Activated B cell treated with CpG ODN at 0.5 μM for 24 hours (primary cell): ENCODE data around the gene PAPSS2. TPM values are rescaled to one million over a fixed set of nuclear protein-coding genes. Genes with fewer than 3 reads are reported as not detected.

Source experiments
- ATAC-seq: fragments of 200-7000 bp; cut with Tn5 transposase; one replicate; pipeline ENCODE4 v1.10.0; 2021; ENCODE audit warnings: low read depth, mild to moderate bottlenecking, moderate library complexity
- CTCF ChIA-PET: fragments of 350-600 bp; sonication (Branson Sonifier 250); formaldehyde crosslinking; loops from one replicate; lab custom pipeline; 2021; ENCODE audit warnings: antibody characterized with exemption; lab: Charles Lee
- POLR2A ChIA-PET: fragments of 350-600 bp; sonication (Branson Sonifier 250); formaldehyde crosslinking; loops from one replicate; lab custom pipeline; 2021; ENCODE audit warnings: antibody characterized with exemption; lab: Charles Lee
- DNase-seq: peaks from one replicate; pipeline ENCODE4 v3.0.0; 2022
- H3K27ac Mint-ChIP-seq: one replicate; pipeline ENCODE4 v1.8.0; 2020; ENCODE audit warnings: mixed read lengths
- H3K27me3 Mint-ChIP-seq: one replicate; pipeline ENCODE4 v1.8.0; 2021; ENCODE audit warnings: mixed read lengths
- H3K36me3 Mint-ChIP-seq: one replicate; pipeline ENCODE4 v1.8.0; 2021; ENCODE audit warnings: low read depth, mixed read lengths
- H3K4me1 Mint-ChIP-seq: one replicate; pipeline ENCODE4 v1.8.0; 2021; ENCODE audit warnings: mixed read lengths
- H3K4me3 Mint-ChIP-seq: one replicate; pipeline ENCODE4 v1.8.0; 2020; ENCODE audit warnings: mild to moderate bottlenecking, mixed read lengths
- H3K9me3 Mint-ChIP-seq: one replicate; pipeline ENCODE4 v1.8.0; 2020; ENCODE audit warnings: mixed read lengths
- intact Hi-C: fragments of 100-400 bp; cut with micrococcal nuclease; formaldehyde crosslinking; loops from one replicate; pipeline ENCODE4 v1.15.1; 2024
- total RNA-seq: library from RNA; stranded (reverse); gene quantifications from 2 replicates; pipeline ENCODE4 v1.2.3, GENCODE V29; 2022
- TF ChIP-seq, protein P1 (sequence below): fragments of 200-600 bp; IDR thresholded peaks from one replicate; pipeline ENCODE4 v1.8.0; 2022; ENCODE audit warnings: antibody characterized with exemption, mild to moderate bottlenecking

Gene PAPSS2
- total RNA-seq, 1 donor from 2014 or later = not detected

DNA sequence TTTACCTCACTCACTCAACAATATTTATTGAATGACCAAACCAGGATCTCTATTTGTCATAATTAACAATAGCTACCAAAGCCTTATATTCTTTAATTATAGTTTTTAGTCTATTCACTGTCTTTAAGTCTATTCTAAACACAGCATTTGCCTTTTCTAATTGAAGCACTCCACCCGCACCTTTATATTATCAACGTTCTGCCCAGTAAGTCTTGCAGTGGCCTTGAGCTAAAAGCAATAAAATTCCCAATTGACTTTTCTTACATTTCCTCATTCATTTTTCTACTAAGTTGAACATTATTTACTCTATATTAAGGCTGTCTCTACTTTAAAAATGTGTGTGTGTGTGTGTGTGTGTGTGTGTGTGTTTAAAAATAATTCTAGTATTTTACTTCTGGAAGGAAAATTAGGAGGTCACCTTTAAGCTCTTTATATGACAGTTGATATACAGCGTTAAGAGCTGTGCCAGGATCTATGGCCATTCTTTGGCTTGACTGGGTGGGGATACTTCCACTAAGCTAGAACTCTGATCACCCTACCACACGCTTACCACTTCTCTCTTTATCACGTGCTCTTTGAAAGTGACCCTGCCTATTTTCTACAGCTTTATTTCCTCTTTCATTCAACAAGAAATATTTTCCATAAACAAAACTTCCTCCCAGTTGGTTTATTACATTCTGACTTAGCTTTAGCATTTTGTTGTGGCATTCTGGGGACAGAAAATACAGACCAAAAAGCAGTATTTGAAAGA lies 8.8 kb downstream of the PAPSS2 start:
- DNase-seq (no peak), ATAC-seq (no peak)
- ChIA-PET POLR2A (no interaction called here), CTCF (no interaction called here)
- H3K27me3 Mint-ChIP-seq = peaks cover 9% of the 10 kb centered on the region
- no peak overlapping the region for H3K4me3 Mint-ChIP-seq
- TF ChIP-seq, protein P1, sequence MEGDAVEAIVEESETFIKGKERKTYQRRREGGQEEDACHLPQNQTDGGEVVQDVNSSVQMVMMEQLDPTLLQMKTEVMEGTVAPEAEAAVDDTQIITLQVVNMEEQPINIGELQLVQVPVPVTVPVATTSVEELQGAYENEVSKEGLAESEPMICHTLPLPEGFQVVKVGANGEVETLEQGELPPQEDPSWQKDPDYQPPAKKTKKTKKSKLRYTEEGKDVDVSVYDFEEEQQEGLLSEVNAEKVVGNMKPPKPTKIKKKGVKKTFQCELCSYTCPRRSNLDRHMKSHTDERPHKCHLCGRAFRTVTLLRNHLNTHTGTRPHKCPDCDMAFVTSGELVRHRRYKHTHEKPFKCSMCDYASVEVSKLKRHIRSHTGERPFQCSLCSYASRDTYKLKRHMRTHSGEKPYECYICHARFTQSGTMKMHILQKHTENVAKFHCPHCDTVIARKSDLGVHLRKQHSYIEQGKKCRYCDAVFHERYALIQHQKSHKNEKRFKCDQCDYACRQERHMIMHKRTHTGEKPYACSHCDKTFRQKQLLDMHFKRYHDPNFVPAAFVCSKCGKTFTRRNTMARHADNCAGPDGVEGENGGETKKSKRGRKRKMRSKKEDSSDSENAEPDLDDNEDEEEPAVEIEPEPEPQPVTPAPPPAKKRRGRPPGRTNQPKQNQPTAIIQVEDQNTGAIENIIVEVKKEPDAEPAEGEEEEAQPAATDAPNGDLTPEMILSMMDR = no peak
- intact Hi-C loops = no loop called here
- H3K9me3 Mint-ChIP-seq = no peaks in the 10 kb centered on the region
- H3K27ac Mint-ChIP-seq = no peak overlapping the region
- H3K36me3 Mint-ChIP-seq = no peaks in the 10 kb centered on the region
- H3K4me1 Mint-ChIP-seq = no peaks in the 10 kb centered on the region

DNA sequence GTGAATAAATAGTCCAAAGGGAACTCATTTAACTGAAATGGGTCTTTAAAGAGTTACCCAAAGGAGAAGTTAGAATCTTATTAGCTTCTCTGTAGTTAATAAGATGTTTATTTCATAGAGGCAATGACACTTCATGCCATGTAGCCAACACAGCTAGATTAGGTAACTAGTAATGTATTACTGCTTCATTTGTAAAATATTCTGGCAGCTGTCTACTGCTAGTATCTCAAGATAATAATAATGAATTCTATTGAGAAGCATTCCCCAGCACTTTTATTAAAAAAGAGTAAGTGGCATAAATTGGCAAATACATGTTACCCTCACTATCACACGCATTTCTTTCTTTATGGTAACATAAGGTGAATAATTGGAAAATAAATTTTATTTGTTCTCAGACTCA lies 10.1 kb downstream of the PAPSS2 start:
- no peak overlapping the region for H3K4me3 Mint-ChIP-seq
- no peaks in the 10 kb centered on the region for H3K9me3 Mint-ChIP-seq
- ChIA-PET POLR2A (no interaction called here), CTCF (no interaction called here)
- H3K27me3 Mint-ChIP-seq = peaks cover 8% of the 10 kb centered on the region
- no peaks in the 10 kb centered on the region for H3K4me1 Mint-ChIP-seq
- DNase-seq = no peak
- intact Hi-C loops = no loop called here
- ATAC-seq = no peak
- no peak overlapping the region for H3K27ac Mint-ChIP-seq
- TF ChIP-seq, protein P1 = no peak
- H3K36me3 Mint-ChIP-seq = no peaks in the 10 kb centered on the region

DNA sequence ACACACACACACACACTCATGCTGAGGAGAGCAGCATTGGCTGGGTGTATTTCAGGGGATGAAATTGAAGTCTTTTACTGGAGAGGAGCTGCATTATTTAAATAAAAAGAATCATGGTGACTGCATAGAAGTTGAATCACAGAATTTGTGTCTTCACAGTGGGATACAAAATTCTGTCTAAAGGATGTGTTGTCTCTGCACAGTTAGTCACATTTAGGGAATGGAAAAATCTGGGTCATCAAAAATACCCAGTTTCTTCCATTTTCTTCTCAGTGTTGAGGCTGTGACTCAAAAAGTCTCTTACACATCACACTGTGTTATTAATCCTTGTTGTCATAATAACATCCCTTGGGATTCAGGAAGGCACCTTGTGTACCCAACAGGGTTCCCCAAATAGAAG lies 10.9 kb downstream of the PAPSS2 start:
- ATAC-seq = no peak
- H3K27me3 Mint-ChIP-seq = peaks cover 8% of the 10 kb centered on the region

DNA sequence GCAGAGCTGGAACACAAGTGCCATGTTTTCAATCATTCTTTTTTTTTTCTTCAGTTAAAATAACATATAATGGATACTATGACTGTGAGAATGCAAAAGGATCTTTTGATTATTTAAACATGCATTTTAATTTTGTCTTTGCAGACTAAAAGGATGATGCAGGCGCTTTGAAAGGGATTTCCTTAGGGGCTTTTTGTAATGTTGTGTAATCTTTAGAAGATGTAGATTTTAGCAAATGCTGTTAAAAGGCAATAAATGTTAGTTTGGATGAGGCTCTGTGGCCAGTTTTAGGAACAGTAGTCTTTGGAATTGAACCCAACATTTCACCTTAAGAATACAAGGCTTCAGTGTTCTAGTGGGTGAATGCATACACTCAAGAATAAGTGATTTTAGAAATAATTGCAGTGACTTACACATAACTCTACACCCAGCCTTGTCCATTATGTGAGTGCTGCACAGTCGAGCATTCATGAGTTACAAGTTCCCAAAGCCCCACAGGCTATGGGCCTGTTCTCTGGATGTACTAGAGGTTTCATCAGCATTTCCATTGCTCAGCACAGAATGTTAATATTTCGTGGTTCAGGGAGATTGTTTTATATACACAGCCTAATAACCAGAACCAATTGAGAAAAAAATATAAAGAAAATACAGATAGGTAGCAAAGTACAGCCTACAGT lies 11.6 kb downstream of the PAPSS2 start:
- Mint-ChIP-seq H3K4me3 (no peak overlapping the region), H3K27ac (no peak overlapping the region), H3K27me3 (peaks cover 9% of the 10 kb centered on the region), H3K36me3 (no peaks in the 10 kb centered on the region), H3K9me3 (no peaks in the 10 kb centered on the region), H3K4me1 (no peaks in the 10 kb centered on the region)
- ATAC-seq (no peak), DNase-seq (no peak)
- TF ChIP-seq, protein P1 = no peak
- CTCF ChIA-PET = no interaction called here
- intact Hi-C loops = no loop called here
- POLR2A ChIA-PET = interaction anchor here (0.6 kb wide), 1 partner anchor 278 kb away, joined by 3 read pairs; no protein-coding TSS in a partner anchor

More for the DNA sequence above, 10.9 kb downstream of the PAPSS2 start:
- ChIA-PET POLR2A (no interaction called here), CTCF (no interaction called here)
- H3K9me3 Mint-ChIP-seq = no peaks in the 10 kb centered on the region
- TF ChIP-seq, protein P1 = no peak
- H3K27ac Mint-ChIP-seq = no peak overlapping the region
- no peaks in the 10 kb centered on the region for H3K36me3 Mint-ChIP-seq
- DNase-seq = no peak
- no peak overlapping the region for H3K4me3 Mint-ChIP-seq
- H3K4me1 Mint-ChIP-seq = no peaks in the 10 kb centered on the region
- intact Hi-C loops = no loop called here

DNA sequence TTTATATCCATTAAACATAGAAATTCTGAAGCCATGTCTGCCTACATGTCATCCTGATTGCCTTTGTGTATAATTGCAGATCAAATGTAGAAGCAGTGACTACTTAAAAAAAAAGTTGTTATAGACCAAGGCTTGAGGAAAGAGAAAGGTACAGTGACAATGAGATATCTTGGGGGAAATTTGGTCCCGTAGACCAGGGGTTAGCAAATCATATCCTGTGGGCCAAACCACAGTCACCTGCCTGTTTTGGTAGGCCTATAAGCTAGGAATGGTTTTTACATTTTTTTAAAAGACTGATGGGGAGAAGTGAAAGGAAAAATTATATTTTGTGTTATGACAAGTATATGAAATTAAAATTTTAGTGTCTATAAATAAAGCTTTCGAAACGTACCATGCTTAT lies 12.9 kb downstream of the PAPSS2 start:
- Mint-ChIP-seq H3K36me3 (no peaks in the 10 kb centered on the region), H3K4me1 (no peaks in the 10 kb centered on the region), H3K27me3 (peaks cover 9% of the 10 kb centered on the region), H3K4me3 (no peak overlapping the region), H3K9me3 (no peaks in the 10 kb centered on the region), H3K27ac (no peak overlapping the region)
- CTCF ChIA-PET = no interaction called here
- POLR2A ChIA-PET = no interaction called here
- TF ChIP-seq, protein P1 = no peak
- DNase-seq (no peak), ATAC-seq (no peak)
- intact Hi-C loops = no loop called here
